Measurements from ENCODE around the gene GRWD1. TPM values are rescaled to one million over a fixed set of nuclear protein-coding genes. Genes with fewer than 3 reads are reported as not detected.

The GRWD1 gene
- total RNA-seq, 1 donor from 2014 or later, result 38.4 TPM

DNA sequence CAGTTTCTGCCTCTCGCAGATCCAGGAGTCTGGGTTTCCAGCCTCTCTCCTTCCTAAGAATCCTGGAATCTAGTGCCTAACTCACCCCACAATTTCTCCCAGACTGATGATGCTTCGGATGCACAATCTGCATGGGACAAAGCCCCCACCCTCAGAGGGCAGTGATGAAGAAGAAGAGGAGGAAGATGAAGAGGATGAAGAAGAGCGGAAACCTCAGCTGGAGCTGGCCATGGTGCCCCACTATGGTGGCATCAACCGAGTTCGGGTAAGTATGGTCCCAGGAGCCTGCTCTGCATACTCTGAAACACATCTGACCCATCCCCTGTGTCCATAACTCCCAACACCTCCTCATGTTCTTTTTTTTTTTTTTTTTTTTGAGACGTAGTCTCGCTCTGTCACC lies 796 bp downstream of the GRWD1 start:
- H3K4me3 Mint-ChIP-seq (ENCODE audit: unreplicated experiment), result peak overlapping the region; percentile 92
- peaks cover 23% of the 10 kb centered on the region for H3K36me3 Mint-ChIP-seq (ENCODE audit: unreplicated experiment)
- TF ChIP-seq, protein P1, sequence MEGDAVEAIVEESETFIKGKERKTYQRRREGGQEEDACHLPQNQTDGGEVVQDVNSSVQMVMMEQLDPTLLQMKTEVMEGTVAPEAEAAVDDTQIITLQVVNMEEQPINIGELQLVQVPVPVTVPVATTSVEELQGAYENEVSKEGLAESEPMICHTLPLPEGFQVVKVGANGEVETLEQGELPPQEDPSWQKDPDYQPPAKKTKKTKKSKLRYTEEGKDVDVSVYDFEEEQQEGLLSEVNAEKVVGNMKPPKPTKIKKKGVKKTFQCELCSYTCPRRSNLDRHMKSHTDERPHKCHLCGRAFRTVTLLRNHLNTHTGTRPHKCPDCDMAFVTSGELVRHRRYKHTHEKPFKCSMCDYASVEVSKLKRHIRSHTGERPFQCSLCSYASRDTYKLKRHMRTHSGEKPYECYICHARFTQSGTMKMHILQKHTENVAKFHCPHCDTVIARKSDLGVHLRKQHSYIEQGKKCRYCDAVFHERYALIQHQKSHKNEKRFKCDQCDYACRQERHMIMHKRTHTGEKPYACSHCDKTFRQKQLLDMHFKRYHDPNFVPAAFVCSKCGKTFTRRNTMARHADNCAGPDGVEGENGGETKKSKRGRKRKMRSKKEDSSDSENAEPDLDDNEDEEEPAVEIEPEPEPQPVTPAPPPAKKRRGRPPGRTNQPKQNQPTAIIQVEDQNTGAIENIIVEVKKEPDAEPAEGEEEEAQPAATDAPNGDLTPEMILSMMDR (IDR thresholded peaks at IDR 0.05), result no peak
- H3K27me3 Mint-ChIP-seq (ENCODE audit: unreplicated experiment), result no peaks in the 10 kb centered on the region
- no peaks in the 10 kb centered on the region for H3K9me3 Mint-ChIP-seq (ENCODE audit: unreplicated experiment)
- H3K4me1 Mint-ChIP-seq (ENCODE audit: unreplicated experiment), result peaks cover 14% of the 10 kb centered on the region
- H3K27ac Mint-ChIP-seq (ENCODE audit: unreplicated experiment), result no peak overlapping the region
- no peak for DNase-seq (ENCODE audit: extremely low spot score, unreplicated experiment)

DNA sequence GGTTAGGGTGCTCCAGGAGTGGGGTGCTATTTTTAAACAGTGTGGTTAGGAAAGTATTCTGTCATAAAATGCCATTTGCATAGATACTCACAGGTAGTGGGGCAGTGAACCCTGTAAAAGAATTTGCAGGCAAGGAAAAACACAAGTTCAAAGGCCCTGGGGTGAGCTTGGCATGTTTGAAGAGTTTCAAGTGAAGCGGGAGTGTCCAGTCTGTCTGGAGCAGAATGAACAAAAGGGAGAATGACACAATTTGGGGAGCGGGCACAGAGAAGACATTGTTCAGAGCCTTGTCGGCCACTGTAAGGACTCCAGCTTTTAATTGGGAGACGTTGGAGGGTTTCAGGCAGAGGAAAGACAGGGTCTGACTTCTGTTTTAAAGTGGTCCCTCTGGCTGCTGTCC lies 2.8 kb downstream of the GRWD1 start:
- Mint-ChIP-seq H3K4me3 (ENCODE audit: unreplicated experiment) (no peak overlapping the region), H3K36me3 (ENCODE audit: unreplicated experiment) (peaks cover 28% of the 10 kb centered on the region), H3K27ac (ENCODE audit: unreplicated experiment) (no peak overlapping the region), H3K27me3 (ENCODE audit: unreplicated experiment) (no peaks in the 10 kb centered on the region), H3K9me3 (ENCODE audit: unreplicated experiment) (no peaks in the 10 kb centered on the region), H3K4me1 (ENCODE audit: unreplicated experiment) (peaks cover 14% of the 10 kb centered on the region)
- no peak for DNase-seq (ENCODE audit: extremely low spot score, unreplicated experiment)
- TF ChIP-seq, protein P1 (IDR thresholded peaks at IDR 0.05), result no peak

DNA sequence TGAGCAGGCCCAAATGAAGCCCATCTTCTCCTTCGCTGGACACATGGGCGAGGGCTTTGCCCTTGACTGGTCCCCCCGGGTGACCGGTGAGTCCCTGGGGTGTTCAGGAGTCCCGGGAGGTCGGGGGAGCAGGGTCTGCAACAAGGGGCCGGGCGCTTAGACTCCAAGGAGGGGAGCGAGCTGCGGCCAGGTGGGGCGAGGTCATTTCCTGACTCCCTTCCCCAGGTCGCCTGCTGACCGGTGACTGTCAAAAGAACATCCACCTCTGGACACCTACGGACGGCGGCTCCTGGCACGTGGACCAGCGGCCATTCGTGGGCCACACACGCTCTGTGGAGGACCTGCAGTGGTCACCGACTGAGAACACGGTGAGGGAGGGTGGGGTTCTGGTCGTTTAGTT lies 4.7 kb downstream of the GRWD1 start:
- Mint-ChIP-seq H3K4me3 (ENCODE audit: unreplicated experiment) (no peak overlapping the region), H3K36me3 (ENCODE audit: unreplicated experiment) (peaks cover 30% of the 10 kb centered on the region)
- no peak for DNase-seq (ENCODE audit: extremely low spot score, unreplicated experiment)

DNA sequence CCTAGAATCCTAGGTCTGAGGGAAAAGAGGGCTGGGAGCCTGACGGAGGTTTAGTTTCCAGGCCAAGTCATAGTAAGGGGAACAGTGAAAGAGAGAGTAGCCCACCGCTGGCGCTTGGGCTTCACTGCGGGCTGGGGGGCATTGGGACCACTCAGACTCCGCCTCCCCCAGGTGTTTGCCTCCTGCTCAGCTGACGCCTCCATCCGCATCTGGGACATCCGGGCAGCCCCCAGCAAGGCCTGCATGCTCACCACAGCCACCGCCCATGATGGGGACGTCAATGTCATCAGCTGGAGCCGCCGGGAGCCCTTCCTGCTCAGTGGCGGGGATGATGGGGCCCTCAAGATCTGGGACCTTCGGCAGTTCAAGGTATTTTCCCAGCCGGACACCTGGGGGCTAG lies 5.1 kb downstream of the GRWD1 start:
- TF ChIP-seq, protein P1 (IDR thresholded peaks at IDR 0.05), result no peak
- H3K4me1 Mint-ChIP-seq (ENCODE audit: unreplicated experiment), result peaks cover 6% of the 10 kb centered on the region
- no peaks in the 10 kb centered on the region for H3K27me3 Mint-ChIP-seq (ENCODE audit: unreplicated experiment)
- no peak for DNase-seq (ENCODE audit: extremely low spot score, unreplicated experiment)
- peaks cover 30% of the 10 kb centered on the region for H3K36me3 Mint-ChIP-seq (ENCODE audit: unreplicated experiment)
- no peaks in the 10 kb centered on the region for H3K9me3 Mint-ChIP-seq (ENCODE audit: unreplicated experiment)
- H3K4me3 Mint-ChIP-seq (ENCODE audit: unreplicated experiment), result no peak overlapping the region
- H3K27ac Mint-ChIP-seq (ENCODE audit: unreplicated experiment), result no peak overlapping the region

More for the DNA sequence above, 4.7 kb downstream of the GRWD1 start:
- H3K27ac Mint-ChIP-seq (ENCODE audit: unreplicated experiment), result no peak overlapping the region
- H3K4me1 Mint-ChIP-seq (ENCODE audit: unreplicated experiment), result peaks cover 6% of the 10 kb centered on the region
- no peaks in the 10 kb centered on the region for H3K27me3 Mint-ChIP-seq (ENCODE audit: unreplicated experiment)
- no peaks in the 10 kb centered on the region for H3K9me3 Mint-ChIP-seq (ENCODE audit: unreplicated experiment)
- TF ChIP-seq, protein P1 (IDR thresholded peaks at IDR 0.05), result no peak

DNA sequence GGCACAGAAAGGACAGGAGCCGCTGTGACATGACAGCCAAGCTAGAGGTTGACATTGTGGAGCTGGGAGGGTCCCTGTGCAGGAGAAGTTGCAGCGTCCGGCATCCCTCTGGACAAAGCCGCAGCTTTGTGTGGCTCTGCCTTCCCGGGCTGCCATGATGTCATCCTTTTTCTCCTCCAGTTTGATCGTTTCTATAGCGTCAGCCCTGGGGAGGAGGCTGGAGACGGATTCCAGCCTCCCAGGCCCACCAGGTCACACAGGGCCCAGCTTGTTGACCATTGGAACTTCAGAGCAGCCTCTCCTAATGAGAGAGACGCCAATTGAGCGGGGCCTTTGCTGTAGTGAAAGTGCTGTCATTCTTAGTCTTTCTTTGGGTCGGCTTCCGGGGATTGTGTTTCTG lies 5.8 kb downstream of the GRWD1 start:
- TF ChIP-seq, protein P1 (IDR thresholded peaks at IDR 0.05), result no peak
- Mint-ChIP-seq H3K4me3 (ENCODE audit: unreplicated experiment) (no peak overlapping the region), H3K27ac (ENCODE audit: unreplicated experiment) (no peak overlapping the region), H3K36me3 (ENCODE audit: unreplicated experiment) (peaks cover 30% of the 10 kb centered on the region), H3K9me3 (ENCODE audit: unreplicated experiment) (no peaks in the 10 kb centered on the region), H3K4me1 (ENCODE audit: unreplicated experiment) (peaks cover 2% of the 10 kb centered on the region), H3K27me3 (ENCODE audit: unreplicated experiment) (no peaks in the 10 kb centered on the region)
- no peak for DNase-seq (ENCODE audit: extremely low spot score, unreplicated experiment)
